ENCODE measurements around the gene STAP1.

DNA sequence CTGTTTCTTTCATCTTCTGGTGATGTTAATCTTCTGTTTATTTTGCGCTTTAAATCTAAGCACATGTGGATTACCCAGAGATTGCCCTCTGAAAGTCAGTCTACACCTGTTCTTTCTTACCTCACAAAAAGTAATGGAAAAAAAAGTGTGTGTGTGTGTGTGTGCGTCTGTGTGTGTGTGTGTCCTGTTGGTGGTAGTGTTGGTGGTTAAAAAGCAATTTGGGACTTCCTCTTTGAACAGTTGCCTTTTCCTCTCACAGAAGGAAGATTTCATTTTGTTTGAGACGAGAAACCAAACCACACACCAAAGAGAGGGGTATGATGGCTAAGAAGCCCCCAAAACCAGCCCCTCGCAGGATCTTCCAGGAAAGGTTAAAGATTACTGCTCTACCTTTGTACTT lies at the start of gene STAP1:
- TF ChIP-seq, protein P1, sequence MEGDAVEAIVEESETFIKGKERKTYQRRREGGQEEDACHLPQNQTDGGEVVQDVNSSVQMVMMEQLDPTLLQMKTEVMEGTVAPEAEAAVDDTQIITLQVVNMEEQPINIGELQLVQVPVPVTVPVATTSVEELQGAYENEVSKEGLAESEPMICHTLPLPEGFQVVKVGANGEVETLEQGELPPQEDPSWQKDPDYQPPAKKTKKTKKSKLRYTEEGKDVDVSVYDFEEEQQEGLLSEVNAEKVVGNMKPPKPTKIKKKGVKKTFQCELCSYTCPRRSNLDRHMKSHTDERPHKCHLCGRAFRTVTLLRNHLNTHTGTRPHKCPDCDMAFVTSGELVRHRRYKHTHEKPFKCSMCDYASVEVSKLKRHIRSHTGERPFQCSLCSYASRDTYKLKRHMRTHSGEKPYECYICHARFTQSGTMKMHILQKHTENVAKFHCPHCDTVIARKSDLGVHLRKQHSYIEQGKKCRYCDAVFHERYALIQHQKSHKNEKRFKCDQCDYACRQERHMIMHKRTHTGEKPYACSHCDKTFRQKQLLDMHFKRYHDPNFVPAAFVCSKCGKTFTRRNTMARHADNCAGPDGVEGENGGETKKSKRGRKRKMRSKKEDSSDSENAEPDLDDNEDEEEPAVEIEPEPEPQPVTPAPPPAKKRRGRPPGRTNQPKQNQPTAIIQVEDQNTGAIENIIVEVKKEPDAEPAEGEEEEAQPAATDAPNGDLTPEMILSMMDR (IDR thresholded peaks at IDR 0.05; ENCODE audit: poor library complexity, severe bottlenecking) = no peak
- TF ChIP-seq TAF1 (IDR thresholded peaks at IDR 0.05; ENCODE audit: low read depth) (no peak), POLR2AphosphoS5 (IDR thresholded peaks at IDR 0.05) (no peak), SMC3 (conservative IDR thresholded peaks at IDR 0.05; ENCODE audit: poor library complexity) (no peak), EZH2 (IDR thresholded peaks at IDR 0.05; ENCODE audit: borderline replicate concordance, insufficient read depth, low read length, poor library complexity, severe bottlenecking) (no peak), EP300 (conservative IDR thresholded peaks at IDR 0.05; ENCODE audit: poor library complexity, severe bottlenecking) (no peak), MXI1 (conservative IDR thresholded peaks at IDR 0.05; ENCODE audit: poor library complexity, severe bottlenecking) (no peak)
- TF ChIP-seq, protein P2, sequence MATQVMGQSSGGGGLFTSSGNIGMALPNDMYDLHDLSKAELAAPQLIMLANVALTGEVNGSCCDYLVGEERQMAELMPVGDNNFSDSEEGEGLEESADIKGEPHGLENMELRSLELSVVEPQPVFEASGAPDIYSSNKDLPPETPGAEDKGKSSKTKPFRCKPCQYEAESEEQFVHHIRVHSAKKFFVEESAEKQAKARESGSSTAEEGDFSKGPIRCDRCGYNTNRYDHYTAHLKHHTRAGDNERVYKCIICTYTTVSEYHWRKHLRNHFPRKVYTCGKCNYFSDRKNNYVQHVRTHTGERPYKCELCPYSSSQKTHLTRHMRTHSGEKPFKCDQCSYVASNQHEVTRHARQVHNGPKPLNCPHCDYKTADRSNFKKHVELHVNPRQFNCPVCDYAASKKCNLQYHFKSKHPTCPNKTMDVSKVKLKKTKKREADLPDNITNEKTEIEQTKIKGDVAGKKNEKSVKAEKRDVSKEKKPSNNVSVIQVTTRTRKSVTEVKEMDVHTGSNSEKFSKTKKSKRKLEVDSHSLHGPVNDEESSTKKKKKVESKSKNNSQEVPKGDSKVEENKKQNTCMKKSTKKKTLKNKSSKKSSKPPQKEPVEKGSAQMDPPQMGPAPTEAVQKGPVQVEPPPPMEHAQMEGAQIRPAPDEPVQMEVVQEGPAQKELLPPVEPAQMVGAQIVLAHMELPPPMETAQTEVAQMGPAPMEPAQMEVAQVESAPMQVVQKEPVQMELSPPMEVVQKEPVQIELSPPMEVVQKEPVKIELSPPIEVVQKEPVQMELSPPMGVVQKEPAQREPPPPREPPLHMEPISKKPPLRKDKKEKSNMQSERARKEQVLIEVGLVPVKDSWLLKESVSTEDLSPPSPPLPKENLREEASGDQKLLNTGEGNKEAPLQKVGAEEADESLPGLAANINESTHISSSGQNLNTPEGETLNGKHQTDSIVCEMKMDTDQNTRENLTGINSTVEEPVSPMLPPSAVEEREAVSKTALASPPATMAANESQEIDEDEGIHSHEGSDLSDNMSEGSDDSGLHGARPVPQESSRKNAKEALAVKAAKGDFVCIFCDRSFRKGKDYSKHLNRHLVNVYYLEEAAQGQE (IDR thresholded peaks at IDR 0.05; ENCODE audit: borderline replicate concordance) = no peak

All from neural cell (in vitro differentiated cells).